Esophagus muscularis mucosa (tissue), 4 donors: ENCODE results near the gene PPM1K. TPM values are rescaled to one million over a fixed set of nuclear protein-coding genes. Genes with fewer than 3 reads are reported as not detected.
A peak's percentile ranks its signal among the peaks of the same experiment; 100 is the strongest.
"Not testable (repeated sequence)": the region's sequence is repeated elsewhere in the genome, so short reads cannot be mapped to it uniquely, and the experiment has no call there.

Experiments used
- DNase-seq: peaks from one replicate; pipeline ENCODE4 v3.0.0-alpha.2; 2017; ENCODE audit errors: extremely low spot score
- H3K27ac ChIP-seq, 4 donors: fragments of 200-600 bp; sonication (generic); replicated peaks in 1 of 4; 1 replicate in 3 of 4; 2 replicates in 1 of 4; pipeline ENCODE4 v1.5.1; 2016 to 2019; ENCODE audit warnings: mild to moderate bottlenecking in 1 of 4
- H3K27me3 ChIP-seq, 4 donors: fragments of 200-600 bp; sonication (generic); one replicate each; pipeline versions ENCODE4 v1.5.1 to v1.6.0; 2016 to 2019
- H3K36me3 ChIP-seq, 4 donors: fragments of 200-600 bp; sonication (generic); one replicate each; pipeline ENCODE4 v1.5.1; 2016 to 2019
- H3K4me1 ChIP-seq, 4 donors: fragments of 200-600 bp; sonication (generic); one replicate each; pipeline ENCODE4 v1.5.1; 2016 to 2019
- H3K4me3 ChIP-seq, 4 donors: fragments of 200-600 bp; sonication (generic); 1 replicate in 2 of 4; 2 replicates in 2 of 4; pipeline ENCODE4 v1.5.1; 2016 to 2019; ENCODE audit warnings: mild to moderate bottlenecking in 4 of 4, moderate library complexity in 1 of 4
- H3K9me3 ChIP-seq, 4 donors: fragments of 200-600 bp; sonication (generic); 1 replicate in 3 of 4; 2 replicates in 1 of 4; pipeline ENCODE4 v1.5.1; 2016 to 2019
- EP300 ChIP-seq: sonication (generic); formaldehyde crosslinking; IDR thresholded peaks from one replicate; pipeline ENCODE4 v1.6.1; 2017; ENCODE audit warnings: antibody characterized with exemption
- POLR2A ChIP-seq: fragments of 450-650 bp; IDR thresholded peaks from one replicate; pipeline ENCODE4 v1.6.1; 2017; ENCODE audit warnings: antibody characterized with exemption, moderate library complexity, mild to moderate bottlenecking, low read depth
- POLR2AphosphoS5 ChIP-seq, 2 donors: sonication (generic); formaldehyde crosslinking; IDR thresholded peaks; one replicate each; pipeline ENCODE4 v1.6.1; 2017; ENCODE audit warnings: antibody characterized with exemption in 2 of 2
- WGBS: methylation state at CpG from one replicate; pipeline ENCODE4 v1.1.5; 2018; 5-methylcytosine and 5-hydroxymethylcytosine counted together
- intact Hi-C: fragments of 100-400 bp; cut with DNase I; formaldehyde crosslinking; loops from one replicate; pipeline ENCODE4 v1.15.1; 2023
- total RNA-seq, 4 donors: library from RNA; depleted of rRNA; stranded (reverse); fragments of >200 nt; gene quantifications; one replicate each; pipeline versions ENCODE4 v1.1.0 to v1.2.1, GENCODE V29; 2016
- TF ChIP-seq, protein P1 (sequence below), 3 experiments: fragments of 200-600 bp in 2 of 3; fragments of 450-650 bp in 1 of 3; sonication (generic) in 2 of 3; IDR thresholded peaks; one replicate each; pipeline ENCODE4 v1.5.1; 2017 to 2019; ENCODE audit warnings: antibody characterized with exemption in 3 of 3, mild to moderate bottlenecking in 2 of 3, moderate library complexity in 1 of 3

PPM1K gene
- total RNA-seq, 4 donors from 2014 or later, result 35.7 to 54.2 (median 38.3) TPM

- intact Hi-C loops, result no loop called here
Observed at GRCh38 chr4:88320224-88320779, 35.9 kb upstream of the PPM1K start.

GRCh38 chr4:88318751-88319350, 34.5 kb upstream of the PPM1K start:
- intact Hi-C loops, result no loop called here
- TF ChIP-seq, protein P1, sequence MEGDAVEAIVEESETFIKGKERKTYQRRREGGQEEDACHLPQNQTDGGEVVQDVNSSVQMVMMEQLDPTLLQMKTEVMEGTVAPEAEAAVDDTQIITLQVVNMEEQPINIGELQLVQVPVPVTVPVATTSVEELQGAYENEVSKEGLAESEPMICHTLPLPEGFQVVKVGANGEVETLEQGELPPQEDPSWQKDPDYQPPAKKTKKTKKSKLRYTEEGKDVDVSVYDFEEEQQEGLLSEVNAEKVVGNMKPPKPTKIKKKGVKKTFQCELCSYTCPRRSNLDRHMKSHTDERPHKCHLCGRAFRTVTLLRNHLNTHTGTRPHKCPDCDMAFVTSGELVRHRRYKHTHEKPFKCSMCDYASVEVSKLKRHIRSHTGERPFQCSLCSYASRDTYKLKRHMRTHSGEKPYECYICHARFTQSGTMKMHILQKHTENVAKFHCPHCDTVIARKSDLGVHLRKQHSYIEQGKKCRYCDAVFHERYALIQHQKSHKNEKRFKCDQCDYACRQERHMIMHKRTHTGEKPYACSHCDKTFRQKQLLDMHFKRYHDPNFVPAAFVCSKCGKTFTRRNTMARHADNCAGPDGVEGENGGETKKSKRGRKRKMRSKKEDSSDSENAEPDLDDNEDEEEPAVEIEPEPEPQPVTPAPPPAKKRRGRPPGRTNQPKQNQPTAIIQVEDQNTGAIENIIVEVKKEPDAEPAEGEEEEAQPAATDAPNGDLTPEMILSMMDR (IDR thresholded peaks at IDR 0.05), result no peak
- TF ChIP-seq EP300, result no peak
- no peak for TF ChIP-seq POLR2AphosphoS5 (IDR thresholded peaks at IDR 0.05)
- no peak for TF ChIP-seq POLR2A
- DNase-seq, result no peak
- Histone ChIP-seq H3K4me1 (peaks cover 0 to 5% (median 0%) of the 10 kb centered on the region in 4 donors), H3K4me3 (no peak overlapping the region), H3K36me3 (no peaks in the 10 kb centered on the region), H3K27me3 (no peaks in the 10 kb centered on the region), H3K9me3 (no peaks in the 10 kb centered on the region), H3K27ac (no peak overlapping the region)
- WGBS, result 79% methylated on average over 3 of the region's 3 CpGs

More at GRCh38 chr4:88320224-88320779, 35.9 kb upstream of the PPM1K start:
- H3K27ac ChIP-seq, result peak overlapping the region in 1 of 4 donors; percentile 18
- no peaks in the 10 kb centered on the region for H3K27me3 ChIP-seq
- peaks cover 0 to 5% (median 0%) of the 10 kb centered on the region in 4 donors for H3K4me1 ChIP-seq
- TF ChIP-seq EP300 (no peak), POLR2AphosphoS5 (IDR thresholded peaks at IDR 0.05) (no peak), POLR2A (no peak)
- TF ChIP-seq, protein P1 (IDR thresholded peaks at IDR 0.05), result no peak
- 83% methylated on average over 1 of the region's 1 CpG for WGBS
- H3K9me3 ChIP-seq, result no peaks in the 10 kb centered on the region
- no peak overlapping the region for H3K4me3 ChIP-seq
- no peaks in the 10 kb centered on the region for H3K36me3 ChIP-seq
- DNase-seq, result no peak

DNA sequence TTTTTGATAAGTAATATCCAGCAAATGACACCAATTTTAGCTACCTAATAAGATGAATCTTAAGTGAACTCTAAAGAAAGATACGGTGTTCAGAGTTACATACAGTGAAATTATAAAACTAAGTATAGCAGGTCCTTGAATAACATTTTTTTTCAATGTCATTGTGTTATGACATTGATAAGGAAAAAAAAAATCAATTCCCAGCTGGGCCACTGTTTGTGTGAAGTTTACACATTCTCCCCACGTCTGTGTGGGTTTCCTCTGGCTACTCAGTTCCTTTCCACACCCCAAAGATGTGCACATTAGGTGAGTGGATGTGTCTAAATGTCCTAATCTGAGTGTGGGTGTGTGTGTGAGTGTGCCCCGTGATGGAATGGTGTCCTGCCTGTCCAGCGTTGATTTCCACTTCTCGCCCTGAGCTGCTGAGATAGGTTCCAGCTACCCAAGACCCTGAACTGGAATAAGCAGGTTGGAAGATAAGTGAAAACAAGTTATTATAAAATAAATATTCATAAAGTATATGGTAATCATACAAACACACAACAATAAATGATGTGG, 31.2 kb upstream of the PPM1K start:
- WGBS, result 78% methylated on average over 5 of the region's 5 CpGs
- intact Hi-C loops, result no loop called here
- H3K36me3 ChIP-seq, result no peaks in the 10 kb centered on the region
- H3K4me1 ChIP-seq, result peaks cover 0 to 4% (median 0%) of the 10 kb centered on the region in 4 donors
- H3K27me3 ChIP-seq, result no peaks in the 10 kb centered on the region
- H3K9me3 ChIP-seq, result peaks cover 0 to 4% (median 0%) of the 10 kb centered on the region in 4 donors
- no peak for DNase-seq
- H3K27ac ChIP-seq, result no peak overlapping the region
- no peak overlapping the region for H3K4me3 ChIP-seq
- TF ChIP-seq EP300 (no peak), POLR2AphosphoS5 (IDR thresholded peaks at IDR 0.05) (no peak), POLR2A (no peak)
- TF ChIP-seq, protein P1 (IDR thresholded peaks at IDR 0.05), result no peak

DNA sequence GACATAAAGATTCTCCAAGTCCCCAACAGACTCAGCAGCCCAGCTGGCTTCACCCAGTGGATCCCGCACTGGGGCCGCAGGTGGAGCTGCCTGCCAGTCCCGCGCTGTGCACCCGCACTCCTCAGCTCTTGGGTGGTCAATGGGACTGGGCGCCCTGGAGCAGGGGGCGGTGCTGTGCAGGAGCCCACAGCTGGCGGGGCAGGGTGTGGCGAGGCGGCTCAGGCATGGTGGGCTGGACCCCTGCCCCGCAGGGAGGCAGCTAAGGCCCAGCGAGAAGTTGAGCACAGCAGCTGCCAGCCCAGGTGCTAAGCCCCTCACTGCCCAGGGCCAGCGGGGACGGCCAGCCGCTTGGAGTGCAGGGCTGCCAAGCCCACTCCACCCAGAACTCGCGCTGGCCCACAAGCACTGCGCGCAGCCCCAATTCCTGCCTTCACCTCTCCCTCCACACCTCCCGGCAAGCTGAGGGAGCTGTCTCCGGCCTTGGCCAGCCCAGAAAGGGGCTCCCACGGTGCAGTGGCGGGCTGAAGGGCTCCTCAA, 28.8 kb upstream of the PPM1K start:
- H3K27ac ChIP-seq, H3K9me3 ChIP-seq, DNase-seq, H3K4me3 ChIP-seq, H3K36me3 ChIP-seq, H3K4me1 ChIP-seq, intact Hi-C loops, H3K27me3 ChIP-seq: not testable (repeated sequence)
- WGBS, result 95% methylated on average over 16 of the region's 23 CpGs

- H3K36me3 ChIP-seq, result no peaks in the 10 kb centered on the region
- intact Hi-C loops, result no loop called here
- 44% methylated on average over 1 of the region's 1 CpG for WGBS
- H3K9me3 ChIP-seq, result peaks cover 0 to 4% (median 0%) of the 10 kb centered on the region in 4 donors
- no peak overlapping the region for H3K27ac ChIP-seq
- no peaks in the 10 kb centered on the region for H3K4me1 ChIP-seq
- no peaks in the 10 kb centered on the region for H3K27me3 ChIP-seq
- no peak for TF ChIP-seq POLR2A
- no peak for TF ChIP-seq POLR2AphosphoS5 (IDR thresholded peaks at IDR 0.05)
- TF ChIP-seq EP300, result no peak
- TF ChIP-seq, protein P1 (IDR thresholded peaks at IDR 0.05), result no peak
- peak; percentile 26 for DNase-seq
- H3K4me3 ChIP-seq, result no peak overlapping the region
Observed at GRCh38 chr4:88308587-88308986, 24.2 kb upstream of the PPM1K start.
